ENCODE results near the gene SNRPD3.
A peak's percentile ranks its signal among the peaks of the same experiment; 100 is the strongest.

SNRPD3 gene

DNA sequence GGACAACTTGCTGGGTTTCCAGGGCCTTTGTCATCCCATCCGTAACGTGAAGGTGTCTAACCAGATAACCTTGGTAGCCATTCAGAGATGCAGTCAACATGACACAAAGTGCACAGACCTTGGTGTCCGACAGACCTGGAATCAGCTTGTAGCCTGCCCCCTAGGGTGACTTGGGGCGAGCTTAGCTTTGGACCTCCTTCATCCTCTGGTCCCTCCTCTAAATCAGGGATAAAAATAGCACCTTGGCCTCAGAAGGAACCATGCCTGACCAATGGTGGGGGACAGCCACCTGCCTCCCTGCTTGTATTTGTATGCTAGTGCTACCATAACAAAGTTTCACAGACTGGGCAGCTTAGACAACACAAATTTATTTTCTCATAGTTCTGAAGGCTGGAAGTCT, 3.7 kb downstream of the SNRPD3 start:
- no peak overlapping the region for H3K4me3 ChIP-seq (ENCODE audit: low read length)
- TF ChIP-seq, protein P1, sequence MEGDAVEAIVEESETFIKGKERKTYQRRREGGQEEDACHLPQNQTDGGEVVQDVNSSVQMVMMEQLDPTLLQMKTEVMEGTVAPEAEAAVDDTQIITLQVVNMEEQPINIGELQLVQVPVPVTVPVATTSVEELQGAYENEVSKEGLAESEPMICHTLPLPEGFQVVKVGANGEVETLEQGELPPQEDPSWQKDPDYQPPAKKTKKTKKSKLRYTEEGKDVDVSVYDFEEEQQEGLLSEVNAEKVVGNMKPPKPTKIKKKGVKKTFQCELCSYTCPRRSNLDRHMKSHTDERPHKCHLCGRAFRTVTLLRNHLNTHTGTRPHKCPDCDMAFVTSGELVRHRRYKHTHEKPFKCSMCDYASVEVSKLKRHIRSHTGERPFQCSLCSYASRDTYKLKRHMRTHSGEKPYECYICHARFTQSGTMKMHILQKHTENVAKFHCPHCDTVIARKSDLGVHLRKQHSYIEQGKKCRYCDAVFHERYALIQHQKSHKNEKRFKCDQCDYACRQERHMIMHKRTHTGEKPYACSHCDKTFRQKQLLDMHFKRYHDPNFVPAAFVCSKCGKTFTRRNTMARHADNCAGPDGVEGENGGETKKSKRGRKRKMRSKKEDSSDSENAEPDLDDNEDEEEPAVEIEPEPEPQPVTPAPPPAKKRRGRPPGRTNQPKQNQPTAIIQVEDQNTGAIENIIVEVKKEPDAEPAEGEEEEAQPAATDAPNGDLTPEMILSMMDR (conservative IDR thresholded peaks at IDR 0.05; ENCODE audit: low read length): no peak
- DNase-seq (ENCODE audit: low read depth): no peak

DNA sequence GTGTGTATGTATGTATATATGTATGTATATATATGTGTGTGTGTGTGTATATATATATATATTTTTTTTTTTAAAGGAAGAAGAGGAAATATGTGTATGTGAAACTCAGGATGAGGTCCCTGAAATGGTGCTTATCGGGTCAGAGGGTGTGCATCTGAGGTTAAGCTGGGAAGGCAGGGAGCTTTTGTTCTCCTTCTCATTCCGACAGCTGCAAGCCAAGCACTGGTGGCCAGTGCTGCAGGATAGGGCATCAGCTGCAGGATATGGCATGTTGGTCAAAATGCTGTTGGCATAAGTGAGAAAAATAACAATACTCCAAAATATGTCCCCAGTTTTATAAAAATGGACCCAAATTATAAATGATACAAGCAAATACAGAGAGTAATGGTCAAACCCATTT, 7.4 kb downstream of the SNRPD3 start:
- TF ChIP-seq, protein P1 (conservative IDR thresholded peaks at IDR 0.05; ENCODE audit: low read length): no peak
- no peak overlapping the region for H3K4me3 ChIP-seq (ENCODE audit: low read length)
- no peak for DNase-seq (ENCODE audit: low read depth)

DNA sequence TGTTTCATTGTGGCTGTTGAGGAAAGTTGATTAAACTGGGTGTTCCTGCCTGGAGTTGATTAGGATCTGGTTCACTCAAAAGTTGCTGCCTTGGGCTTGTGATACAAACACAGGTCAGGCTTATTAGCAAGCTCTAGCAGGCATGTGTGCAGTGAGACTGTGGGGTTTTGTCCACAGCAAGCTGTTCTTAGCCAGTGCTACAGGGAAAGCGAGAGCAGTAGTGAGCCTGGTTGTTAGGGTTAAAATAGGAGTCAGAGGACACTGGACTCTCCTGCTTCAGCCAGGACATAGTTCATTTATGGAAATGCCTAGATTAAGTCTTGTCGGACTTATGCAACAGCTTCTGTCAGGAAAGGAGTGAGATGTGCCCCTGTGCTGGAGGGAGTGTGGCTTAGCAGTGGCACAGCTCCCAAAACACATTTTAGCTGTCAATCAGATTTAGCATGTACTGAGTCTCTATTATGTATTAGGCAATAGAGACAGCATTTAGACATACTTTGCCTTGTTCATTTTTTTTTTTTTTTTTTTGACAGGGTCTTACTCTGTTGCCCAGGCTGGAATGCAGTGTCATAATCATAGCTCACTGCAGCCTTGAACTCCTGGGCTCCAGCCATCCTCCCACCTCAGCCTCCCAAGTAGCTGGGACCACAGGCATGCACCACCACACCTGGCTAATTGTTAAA, 8.7 kb downstream of the SNRPD3 start:
- H3K4me3 ChIP-seq (ENCODE audit: low read length): no peak overlapping the region
- DNase-seq (ENCODE audit: low read depth): peak; percentile 70

DNA sequence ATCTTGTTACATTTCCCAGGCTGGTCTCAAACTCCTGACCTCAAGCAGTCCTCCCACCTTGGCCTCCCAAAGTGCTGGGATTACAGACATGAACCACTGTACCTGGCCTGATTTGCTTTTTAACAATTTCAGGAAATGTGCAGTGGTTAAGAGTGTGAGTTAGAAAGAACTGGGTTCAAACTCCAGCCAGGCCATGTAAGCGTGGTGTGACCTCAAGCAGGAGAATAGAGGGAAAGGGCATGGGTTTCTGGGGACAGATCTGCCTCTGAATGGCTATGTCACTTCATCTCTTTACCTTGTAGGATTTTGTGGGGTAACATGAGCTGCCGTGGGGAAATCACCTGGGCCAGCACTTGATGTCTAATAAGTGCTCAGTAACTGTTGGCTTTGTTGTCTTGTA, 9.3 kb downstream of the SNRPD3 start:
- no peak for DNase-seq (ENCODE audit: low read depth)
- H3K4me3 ChIP-seq (ENCODE audit: low read length): no peak overlapping the region
- TF ChIP-seq, protein P1 (conservative IDR thresholded peaks at IDR 0.05; ENCODE audit: low read length): no peak

More for the DNA sequence above, 8.7 kb downstream of the SNRPD3 start:
- TF ChIP-seq, protein P1 (conservative IDR thresholded peaks at IDR 0.05; ENCODE audit: low read length): no peak

DNA sequence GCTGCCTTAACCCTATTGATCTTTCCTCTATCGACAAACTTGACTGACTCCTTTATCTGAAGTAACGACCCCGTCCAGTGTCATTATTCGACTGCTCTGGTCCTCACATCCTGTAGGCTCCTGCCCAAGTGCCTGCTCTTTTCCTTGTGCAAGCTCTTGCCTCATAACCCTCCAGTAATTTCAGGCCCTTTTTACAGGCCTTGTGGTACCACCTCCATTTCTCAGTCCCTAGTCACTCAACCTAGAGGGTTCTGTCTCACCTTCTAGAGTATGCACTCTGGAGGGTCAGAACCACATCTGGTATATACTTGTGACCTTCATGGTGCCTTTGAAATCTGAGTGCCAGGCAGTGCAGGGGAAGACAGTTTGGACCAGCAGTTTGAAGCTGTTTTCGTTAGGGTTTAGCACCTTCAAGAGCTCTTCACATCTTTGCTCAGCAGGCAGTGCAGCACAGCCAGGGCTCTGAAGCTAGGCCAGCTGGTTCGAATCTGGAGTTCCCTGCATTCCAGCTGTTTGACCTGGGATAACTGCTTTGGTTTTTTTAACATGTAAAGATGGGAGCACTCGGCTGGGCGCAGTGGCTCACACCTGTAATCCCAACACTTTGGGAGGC, 11.2 kb downstream of the SNRPD3 start:
- TF ChIP-seq, protein P1 (conservative IDR thresholded peaks at IDR 0.05; ENCODE audit: low read length): no peak
- DNase-seq (ENCODE audit: low read depth): peak; percentile 28
- H3K4me3 ChIP-seq (ENCODE audit: low read length): no peak overlapping the region

DNA sequence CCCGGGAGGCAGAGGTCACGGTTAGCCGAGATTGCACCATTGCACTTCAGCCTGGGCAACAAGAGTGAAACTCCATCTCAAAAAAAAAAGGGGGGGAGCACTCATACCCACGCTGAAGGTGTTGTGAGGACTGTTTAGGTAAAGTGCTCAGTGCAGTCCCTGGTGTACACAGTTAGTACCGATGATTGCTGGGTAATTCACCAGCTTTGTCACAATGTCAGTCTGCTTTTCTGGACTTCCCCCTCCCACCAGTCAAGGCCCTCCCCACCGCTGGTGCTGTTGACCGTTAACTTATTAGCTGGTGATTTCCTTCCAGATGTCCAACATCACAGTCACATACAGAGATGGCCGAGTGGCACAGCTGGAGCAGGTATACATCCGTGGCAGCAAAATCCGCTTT, 11.9 kb downstream of the SNRPD3 start:
- H3K4me3 ChIP-seq (ENCODE audit: low read length): no peak overlapping the region
- TF ChIP-seq, protein P1 (conservative IDR thresholded peaks at IDR 0.05; ENCODE audit: low read length): no peak
- no peak for DNase-seq (ENCODE audit: low read depth)

DNA sequence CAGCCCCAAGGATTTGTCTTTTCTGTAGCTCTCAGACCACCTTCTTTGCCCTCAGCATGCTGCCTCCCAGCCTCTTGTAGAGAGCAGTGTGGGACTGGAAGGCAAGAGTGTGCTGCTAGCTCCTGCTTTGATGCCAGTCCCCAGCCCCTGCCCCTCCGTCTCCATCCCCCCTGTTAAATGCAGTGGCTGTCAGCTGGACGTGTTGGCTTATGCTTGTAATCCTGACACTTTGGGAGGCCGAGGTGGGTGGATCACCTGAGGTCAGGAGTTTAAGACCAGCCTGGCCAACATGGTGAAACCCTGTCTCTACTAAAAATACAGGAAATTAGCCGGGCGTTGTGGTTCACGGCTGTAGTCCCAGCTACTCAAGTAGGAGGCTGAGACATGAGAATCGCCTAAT, 15.5 kb downstream of the SNRPD3 start:
- no peak for DNase-seq (ENCODE audit: low read depth)
- no peak overlapping the region for H3K4me3 ChIP-seq (ENCODE audit: low read length)
- TF ChIP-seq, protein P1 (conservative IDR thresholded peaks at IDR 0.05; ENCODE audit: low read length): no peak
